ENCODE data around the gene BEND2. TPM values are rescaled to one million over a fixed set of nuclear protein-coding genes. Genes with fewer than 3 reads are reported as not detected.

The BEND2 gene
- total and polyA plus RNA-seq, 12 donors = 0.08 to 0.10 TPM; not detected in 10

- Histone ChIP-seq H3K9me3 (no peaks in the 10 kb centered on the region), H3K27ac (no peak overlapping the region), H3K4me3 (no peak overlapping the region), H3K36me3 (no peaks in the 10 kb centered on the region), H3K27me3 (peaks cover 0 to 6% (median 0%) of the 10 kb centered on the region in 7 donors), H3K4me1 (no peaks in the 10 kb centered on the region)
- intact Hi-C loops (cut with DNase I) = no loop called here
- DNase-seq (no peak), ATAC-seq (no peak)
- 89% methylated on average over 6 of the region's 6 CpGs for WGBS, 2 donors
- TF ChIP-seq CTCF (IDR thresholded peaks at IDR 0.05) = no peak
Measured at GRCh38 chrX:18133605-18134004, 87.1 kb downstream of the BEND2 start.

DNA sequence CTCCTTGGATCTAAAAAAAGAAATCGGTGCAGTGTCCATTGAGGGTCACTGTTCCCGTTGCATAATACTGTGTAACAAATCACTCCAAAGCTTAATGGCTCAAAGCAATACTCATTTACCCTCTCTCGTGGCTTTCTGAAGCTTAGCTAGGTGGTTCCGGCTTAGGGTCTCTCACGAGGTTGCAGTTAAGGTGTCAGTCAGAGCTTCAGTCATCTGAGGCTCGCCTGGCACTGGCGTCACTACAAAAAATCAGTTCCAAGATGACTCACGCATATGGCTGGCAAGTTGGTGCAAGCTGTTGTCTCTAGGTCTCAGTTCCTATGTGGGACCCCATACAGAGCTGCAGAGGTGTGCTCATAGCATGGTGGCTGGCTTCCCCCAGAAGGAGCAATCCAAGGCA is 91.0 kb downstream of the BEND2 start:
- Histone ChIP-seq H3K36me3 (no peaks in the 10 kb centered on the region), H3K27me3 (peaks cover 0 to 4% (median 0%) of the 10 kb centered on the region in 7 donors), H3K27ac (no peak overlapping the region), H3K4me3 (no peak overlapping the region), H3K4me1 (no peaks in the 10 kb centered on the region), H3K9me3 (no peaks in the 10 kb centered on the region)
- 84% methylated on average over 8 of the region's 8 CpGs for WGBS, 2 donors
- intact Hi-C loops (cut with DNase I) = no loop called here
- no peak for DNase-seq
- no peak for ATAC-seq
- TF ChIP-seq CTCF (IDR thresholded peaks at IDR 0.05) = no peak

GRCh38 chrX:18126971-18127370 is 93.7 kb downstream of the BEND2 start:
- intact Hi-C loops (cut with DNase I) = no loop called here
- TF ChIP-seq CTCF (IDR thresholded peaks at IDR 0.05) = no peak
- Histone ChIP-seq H3K27me3 (peaks cover 0 to 4% (median 0%) of the 10 kb centered on the region in 7 donors), H3K4me1 (no peaks in the 10 kb centered on the region), H3K36me3 (no peaks in the 10 kb centered on the region), H3K9me3 (no peaks in the 10 kb centered on the region), H3K4me3 (no peak overlapping the region), H3K27ac (no peak overlapping the region)
- DNase-seq (no peak), ATAC-seq (no peak)

GRCh38 chrX:18119856-18120255 is 100.8 kb downstream of the BEND2 start:
- ATAC-seq = no peak
- intact Hi-C loops (cut with DNase I) = no loop called here
- no peak for DNase-seq
- TF ChIP-seq CTCF (IDR thresholded peaks at IDR 0.05) = no peak
- no peak overlapping the region for H3K27ac ChIP-seq
- H3K27me3 ChIP-seq = peaks cover 0 to 8% (median 0%) of the 10 kb centered on the region in 7 donors
- H3K4me3 ChIP-seq = no peak overlapping the region
- no peaks in the 10 kb centered on the region for H3K36me3 ChIP-seq
- H3K4me1 ChIP-seq = no peaks in the 10 kb centered on the region
- WGBS, 2 donors = 78 to 86% methylated on average over 2 of the region's 2 CpGs
- H3K9me3 ChIP-seq = peaks cover 0 to 13% (median 0%) of the 10 kb centered on the region in 11 donors

Other genes with a start within 250 kb of the BEND2 start
- gene SCML2, start 133.8 kb upstream of the BEND2 start, total RNA-seq = 1 to 10 TPM in 1 of 10 donors, under 1 TPM in 9; 0.62 to 1.6 (median 0.88) TPM
- gene SCML2, start 133.8 kb upstream of the BEND2 start, polyA plus RNA-seq = 1 to 10 TPM; 1.6 TPM
- gene CDKL5, start 204.7 kb upstream of the BEND2 start, total RNA-seq = 10 to 100 TPM in 5 of 10 donors, 1 to 10 TPM in 5; 9.2 to 12.6 (median 10.0) TPM
- 1 to 10 TPM; 1.1 to 3.9 TPM for gene CDKL5, start 204.7 kb upstream of the BEND2 start, polyA plus RNA-seq